Cardiac septum (tissue), 1 donor: Measurements from ENCODE around the gene GMDS. TPM values are rescaled to one million over a fixed set of nuclear protein-coding genes. Genes with fewer than 3 reads are reported as not detected.

Experiments used
- DNase-seq: peaks from one replicate; pipeline ENCODE4 v3.0.0-alpha.2; 2020; ENCODE audit warnings: low spot score
- intact Hi-C: fragments of 100-400 bp; cut with DNase I; formaldehyde crosslinking; loops from one replicate; pipeline ENCODE4 v1.14.0; 2022
- total RNA-seq: library from RNA; stranded (reverse); fragmentation: NEBNext Ultra II Directional; extraction: Animal tissue kit (Norgen Biotek cat#: 25700); gene quantifications from one replicate; pipeline ENCODE4 v1.2.1, GENCODE V29; 2021
- donor health status: DM: no; HTN: no; CAD: no.

Gene GMDS
- total RNA-seq, 1 donor from 2014 or later, result 6.3 TPM

DNA sequence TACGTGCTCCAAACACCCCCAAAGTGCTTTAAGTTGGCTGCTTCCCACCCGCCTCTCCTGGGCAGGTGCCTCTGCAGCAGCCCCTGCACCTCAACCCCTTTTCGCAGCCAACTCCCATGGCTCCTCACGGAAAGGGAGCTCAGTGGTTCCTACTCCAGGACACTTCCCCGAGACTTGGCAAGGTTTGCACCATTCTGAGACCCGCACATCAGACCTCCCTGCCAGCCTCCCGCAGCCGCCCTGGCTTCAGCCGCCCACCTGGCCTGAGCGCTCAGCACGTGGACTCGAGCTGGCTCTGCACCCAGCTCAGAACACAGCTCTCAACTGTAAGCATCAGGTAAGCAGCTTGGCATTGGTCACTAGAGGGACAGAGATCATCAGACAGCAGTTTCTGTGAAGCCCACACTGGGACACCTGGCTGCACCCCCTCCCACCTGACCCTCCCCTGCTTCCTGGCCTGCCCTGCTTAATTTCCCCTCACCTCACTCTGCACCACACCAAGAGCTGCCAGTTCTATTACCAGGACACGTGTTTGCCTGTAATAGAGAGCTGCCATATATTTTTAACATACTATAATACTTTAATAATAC lies 28.5 kb downstream of the GMDS start:
- intact Hi-C loops, result no loop called here
- DNase-seq, result no peak

- DNase-seq, result no peak
- intact Hi-C loops, result no loop called here
These were observed 30.1 kb downstream of the GMDS start for GRCh38 chr6:2215342-2215741.

- intact Hi-C loops, result no loop called here
- no peak for DNase-seq
These were observed 32.3 kb downstream of the GMDS start for GRCh38 chr6:2213086-2213485.

- intact Hi-C loops, result no loop called here
- no peak for DNase-seq
These were observed 36.1 kb downstream of the GMDS start for GRCh38 chr6:2209226-2209809.

- DNase-seq, result no peak
- intact Hi-C loops, result no loop called here
These were observed 36.9 kb downstream of the GMDS start for GRCh38 chr6:2208468-2208867.

GRCh38 chr6:2205396-2205795 lies 40.0 kb downstream of the GMDS start:
- no peak for DNase-seq
- intact Hi-C loops, result no loop called here

DNA sequence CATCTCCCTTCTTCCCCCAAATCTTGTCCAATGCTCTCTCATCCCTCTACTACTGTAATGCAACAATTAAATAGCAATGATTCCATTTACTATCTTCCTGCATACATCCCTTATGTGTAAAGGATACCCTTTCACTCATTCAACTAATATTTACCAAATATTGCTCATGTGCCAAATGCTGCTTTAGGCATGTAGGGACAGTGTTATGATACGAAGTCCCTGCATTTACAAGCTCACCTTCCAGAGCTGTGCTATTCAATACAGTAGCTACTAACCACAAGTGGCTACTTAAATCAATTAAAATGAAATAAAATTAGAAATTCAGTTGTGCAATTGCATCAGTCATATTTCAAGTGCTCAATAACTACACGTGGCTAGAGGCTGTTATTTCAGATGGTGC lies 41.1 kb downstream of the GMDS start:
- intact Hi-C loops, result no loop called here
- no peak for DNase-seq

- no peak for DNase-seq
- intact Hi-C loops, result no loop called here
These were observed 42.1 kb downstream of the GMDS start for GRCh38 chr6:2203264-2203663.

DNA sequence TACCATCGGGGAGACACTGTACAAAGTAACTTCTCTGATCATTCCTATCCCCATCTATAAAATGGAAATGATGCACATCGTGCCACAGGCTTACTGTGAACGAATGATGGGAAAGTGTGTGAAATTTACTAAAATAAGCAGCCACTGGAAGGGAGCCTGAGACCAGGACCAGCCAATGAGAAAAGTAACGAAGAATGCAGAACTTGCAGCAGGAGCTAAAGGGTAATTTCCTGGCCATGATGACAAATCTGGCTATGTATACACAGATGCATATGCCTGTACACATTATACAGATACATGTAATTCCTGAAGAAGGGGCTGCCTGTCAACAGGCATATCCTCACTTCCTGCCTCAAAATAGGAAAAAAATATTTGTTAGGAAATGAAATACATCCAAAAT lies 47.4 kb downstream of the GMDS start:
- no peak for DNase-seq
- intact Hi-C loops, result loop anchor here (5.0 to 10.0 kb wide), 4 partner anchors 91 to 596 kb away; no protein-coding TSS in a partner anchor

GRCh38 chr6:2197177-2197671 lies 48.2 kb downstream of the GMDS start:
- DNase-seq, result no peak

GRCh38 chr6:2196079-2196679 lies 49.2 kb downstream of the GMDS start:
- intact Hi-C loops, result loop anchor here (5.0 to 10.0 kb wide), 4 partner anchors 89 to 594 kb away; no protein-coding TSS in a partner anchor
- no peak for DNase-seq

More at GRCh38 chr6:2197177-2197671, 48.2 kb downstream of the GMDS start:
- intact Hi-C loops, result loop anchor here (5.0 to 10.0 kb wide), 4 partner anchors 90 to 595 kb away; no protein-coding TSS in a partner anchor

GRCh38 chr6:2194643-2195042 lies 50.8 kb downstream of the GMDS start:
- no peak for DNase-seq
- intact Hi-C loops, result loop anchor here (5.0 to 10.0 kb wide), 4 partner anchors 87 to 592 kb away; no protein-coding TSS in a partner anchor

DNA sequence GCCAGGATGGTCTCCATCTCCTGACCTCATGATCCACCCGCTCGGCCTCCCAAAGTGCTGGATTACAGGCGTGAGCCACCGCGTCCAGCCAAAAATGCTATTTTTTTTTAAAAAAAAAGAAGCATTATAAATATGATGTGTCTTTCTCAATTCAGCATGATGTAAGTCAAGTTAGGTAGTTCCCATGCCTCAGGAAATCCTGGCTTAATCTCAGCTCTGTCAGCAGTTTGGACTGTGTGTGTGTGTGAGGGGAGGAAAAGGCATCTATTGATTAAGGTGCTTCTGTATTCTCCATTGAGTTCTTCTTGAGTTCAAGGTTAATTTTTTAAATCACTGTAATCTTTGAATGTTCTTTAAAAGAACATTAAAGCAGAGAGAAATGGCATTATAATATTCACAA lies 51.5 kb downstream of the GMDS start:
- no peak for DNase-seq
- intact Hi-C loops, result loop anchor here (10.0 kb wide), 2 partner anchors 161 to 441 kb away; no protein-coding TSS in a partner anchor

- intact Hi-C loops, result loop anchor here (10.0 kb wide), 2 partner anchors 162 to 442 kb away; no protein-coding TSS in a partner anchor
- DNase-seq, result no peak
These were observed 52.4 kb downstream of the GMDS start for GRCh38 chr6:2192976-2193375.

GRCh38 chr6:2191390-2191740 lies 54.0 kb downstream of the GMDS start:
- intact Hi-C loops, result loop anchor here (10.0 kb wide), 2 partner anchors 163 to 443 kb away; no protein-coding TSS in a partner anchor
- DNase-seq, result no peak

GRCh38 chr6:2190661-2191389 lies 54.6 kb downstream of the GMDS start:
- no peak for DNase-seq
- intact Hi-C loops, result loop anchor here (10.0 kb wide), 2 partner anchors 164 to 444 kb away; no protein-coding TSS in a partner anchor

GRCh38 chr6:2188856-2189384 lies 56.5 kb downstream of the GMDS start:
- DNase-seq, result no peak
- intact Hi-C loops, result no loop called here

GRCh38 chr6:2188397-2188796 lies 57.0 kb downstream of the GMDS start:
- intact Hi-C loops, result no loop called here
- no peak for DNase-seq

DNA sequence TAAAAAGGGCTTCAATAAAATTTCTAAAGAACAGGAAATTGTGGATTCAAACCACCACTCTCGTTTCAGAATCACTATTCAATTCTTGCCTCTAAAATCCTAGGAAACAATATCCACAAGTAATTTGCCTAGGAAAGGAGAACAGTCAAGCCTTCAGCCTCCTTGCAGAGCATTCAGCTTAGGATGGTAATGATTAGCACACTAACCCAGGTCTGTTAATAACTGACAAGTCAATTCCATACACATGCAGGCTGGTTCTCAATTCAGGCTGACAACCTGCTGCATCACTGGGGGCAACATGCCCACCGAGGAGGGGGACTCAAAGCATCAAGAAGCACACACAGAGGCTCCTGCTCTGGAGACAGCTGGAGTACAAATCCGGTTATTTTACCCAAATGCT lies 57.6 kb downstream of the GMDS start:
- DNase-seq, result no peak

GRCh38 chr6:2186516-2186915 lies 58.9 kb downstream of the GMDS start:
- intact Hi-C loops, result no loop called here
- no peak for DNase-seq

More for the DNA sequence above, 57.6 kb downstream of the GMDS start:
- intact Hi-C loops, result no loop called here
